CD8-positive, alpha-beta memory T cell (primary cell): ENCODE measurements around the gene DPH3. TPM values are rescaled to one million over a fixed set of nuclear protein-coding genes. Genes with fewer than 3 reads are reported as not detected.
A peak's percentile ranks its signal among the peaks of the same experiment; 100 is the strongest.

Experiments used
- CTCF ChIA-PET: fragments of 350-600 bp; sonication (Branson Sonifier 250); formaldehyde crosslinking; loops from one replicate; lab custom pipeline; 2021; ENCODE audit warnings: antibody characterized with exemption; lab: Charles Lee
- POLR2A ChIA-PET: fragments of 350-600 bp; sonication (Branson Sonifier 250); formaldehyde crosslinking; loops from one replicate; lab custom pipeline; 2021; ENCODE audit warnings: antibody characterized with exemption; lab: Charles Lee
- DNase-seq, 5 donors: peaks; one replicate each; pipeline versions ENCODE4 v3.0.0 to v3.0.0-alpha.2; 2020 to 2022; ENCODE audit warnings: mixed read lengths in 1 of 5
- H3K27ac ChIP-seq: one replicate; pipeline ENCODE4 v1.7.0; 2013; ENCODE audit warnings: low read depth, mild to moderate bottlenecking, low read length, moderate library complexity
- H3K27me3 ChIP-seq: 2 replicates; pipeline ENCODE4 v1.7.0; 2013; ENCODE audit warnings: low read length, mild to moderate bottlenecking; ENCODE audit not compliant: insufficient read depth, poor library complexity, severe bottlenecking
- H3K36me3 ChIP-seq: 2 replicates; pipeline ENCODE4 v1.7.0; 2013; ENCODE audit warnings: mild to moderate bottlenecking, low read length, moderate library complexity; ENCODE audit not compliant: insufficient read depth
- H3K4me1 ChIP-seq: 2 replicates; pipeline ENCODE4 v1.7.0; 2013; ENCODE audit warnings: mild to moderate bottlenecking, low read length, moderate library complexity; ENCODE audit not compliant: insufficient read depth
- H3K4me3 ChIP-seq: 2 replicates; pipeline ENCODE4 v1.7.0; 2013; ENCODE audit warnings: mild to moderate bottlenecking, low read length
- H3K9me3 ChIP-seq: 2 replicates; pipeline ENCODE4 v1.7.0; 2013; ENCODE audit warnings: mild to moderate bottlenecking, low read length
- H3K27ac Mint-ChIP-seq, 8 donors: one replicate each; pipeline ENCODE4 v1.8.0; 2020 to 2021; ENCODE audit warnings: mixed read lengths in 8 of 8, mild to moderate bottlenecking in 6 of 8, inconsistent platforms in 3 of 8, moderate library complexity in 3 of 8
- H3K27me3 Mint-ChIP-seq, 2 donors: one replicate each; pipeline ENCODE4 v1.8.0; 2020 to 2021; ENCODE audit warnings: mixed read lengths in 2 of 2, mild to moderate bottlenecking in 1 of 2, moderate library complexity in 1 of 2
- H3K36me3 Mint-ChIP-seq, 3 donors: one replicate each; pipeline ENCODE4 v1.8.0; 2020 to 2021; ENCODE audit warnings: mixed read lengths in 3 of 3, inconsistent platforms in 1 of 3, mild to moderate bottlenecking in 1 of 3
- H3K4me1 Mint-ChIP-seq, 3 donors: one replicate each; pipeline ENCODE4 v1.8.0; 2020 to 2021; ENCODE audit warnings: mixed read lengths in 3 of 3, inconsistent platforms in 1 of 3, mild to moderate bottlenecking in 1 of 3
- H3K4me3 Mint-ChIP-seq, 7 donors: one replicate each; pipeline ENCODE4 v1.8.0; 2020 to 2021; ENCODE audit warnings: mixed read lengths in 7 of 7, mild to moderate bottlenecking in 6 of 7, moderate library complexity in 4 of 7, inconsistent platforms in 2 of 7
- H3K9me3 Mint-ChIP-seq, 5 donors: one replicate each; pipeline ENCODE4 v1.8.0; 2020 to 2022; ENCODE audit warnings: mixed read lengths in 5 of 5, mild to moderate bottlenecking in 3 of 5, moderate library complexity in 2 of 5, inconsistent platforms in 1 of 5
- polyA plus RNA-seq: library from polyadenylated mRNA; unstranded; fragments of 300-500 nt; fragmentation: Illumina TruSeq; gene quantifications from one replicate; pipeline ENCODE4 v1.2.3, GENCODE V29; 2021
- total RNA-seq, 2 experiments: library from RNA; stranded (reverse); gene quantifications; one replicate each; pipeline ENCODE4 v1.2.3, GENCODE V29; 2021

The DPH3 gene
- total and polyA plus RNA-seq, 3 experiments from 2014 or later: 29.9 to 32.8 (median 31.7) TPM

GRCh38 chr3:16307832-16308531 is 43.2 kb upstream of the DPH3 start:
- Mint-ChIP-seq H3K4me3 (peak overlapping the region in 6 of 7 donors; percentile 13 to 74 (median 44)), H3K9me3 (no peaks in the 10 kb centered on the region), H3K36me3 (peaks cover 33 to 74% (median 41%) of the 10 kb centered on the region in 3 donors), H3K27me3 (peaks cover 0 to 3% of the 10 kb centered on the region in 2 donors), H3K27ac (peak overlapping the region; percentile 56 to 94 (median 78)), H3K4me1 (peaks cover 82 to 94% (median 94%) of the 10 kb centered on the region in 3 donors)
- Histone ChIP-seq H3K27me3 (no peaks in the 10 kb centered on the region), H3K27ac (no peak overlapping the region), H3K4me3 (no peak overlapping the region), H3K36me3 (peaks cover 34% of the 10 kb centered on the region), H3K9me3 (no peaks in the 10 kb centered on the region), H3K4me1 (peaks cover 95% of the 10 kb centered on the region)
- POLR2A ChIA-PET: interaction anchor here (0.6 kb wide), 1 partner anchor 1094 kb away, joined by 4 read pairs; no protein-coding TSS in a partner anchor
- no peak for DNase-seq
- CTCF ChIA-PET: interaction anchor here (1.0 to 2.7 kb wide), 5 partner anchors 10 to 39 kb away, joined by 4 to 15 read pairs (median 5); no protein-coding TSS in a partner anchor

DNA sequence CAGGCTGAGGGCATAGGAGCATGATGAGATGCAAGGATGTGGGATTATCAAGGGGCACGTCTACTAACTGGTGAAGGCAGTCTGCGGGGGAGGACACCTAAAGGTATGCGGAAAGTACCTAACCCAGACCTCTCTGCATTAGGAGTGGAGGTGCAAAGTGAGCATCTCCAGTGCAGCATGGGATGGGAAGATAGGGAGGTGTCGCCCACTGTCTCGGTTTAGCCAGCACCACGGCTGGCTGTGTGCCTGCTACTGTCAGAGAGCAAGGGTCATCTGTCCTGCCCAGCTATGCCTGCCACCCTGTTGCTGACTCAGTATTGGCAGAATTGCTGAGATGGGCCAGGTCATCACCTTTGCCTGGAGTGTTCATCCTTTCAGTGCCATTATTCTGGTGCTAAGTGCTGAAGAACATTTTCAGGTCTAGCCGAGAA is 40.4 kb upstream of the DPH3 start:
- no peak overlapping the region for H3K27ac ChIP-seq
- ChIA-PET CTCF (interaction anchor here (1.4 to 6.8 kb wide), 6 partner anchors 9 to 245 kb away, joined by 3 to 77 read pairs (median 26); no protein-coding TSS in a partner anchor), POLR2A (interaction anchor here (0.8 to 1.6 kb wide), 3 partner anchors 9 to 178 kb away, joined by 3 read pairs; no protein-coding TSS in a partner anchor)
- peaks cover 96% of the 10 kb centered on the region for H3K4me1 ChIP-seq
- H3K27me3 ChIP-seq: no peaks in the 10 kb centered on the region
- H3K4me3 ChIP-seq: peak overlapping the region; percentile 24
- Mint-ChIP-seq H3K36me3 (peaks cover 29 to 74% (median 46%) of the 10 kb centered on the region in 3 donors), H3K27me3 (peaks cover 0 to 1% of the 10 kb centered on the region in 2 donors), H3K9me3 (no peaks in the 10 kb centered on the region), H3K4me3 (peak overlapping the region; percentile 26 to 86 (median 63)), H3K27ac (peak overlapping the region; percentile 85 to 96 (median 92)), H3K4me1 (peaks cover 91 to 99% (median 98%) of the 10 kb centered on the region in 3 donors)
- H3K36me3 ChIP-seq: peaks cover 39% of the 10 kb centered on the region
- H3K9me3 ChIP-seq: no peaks in the 10 kb centered on the region
- DNase-seq: peak; percentile 16 to 72 (median 52)

DNA sequence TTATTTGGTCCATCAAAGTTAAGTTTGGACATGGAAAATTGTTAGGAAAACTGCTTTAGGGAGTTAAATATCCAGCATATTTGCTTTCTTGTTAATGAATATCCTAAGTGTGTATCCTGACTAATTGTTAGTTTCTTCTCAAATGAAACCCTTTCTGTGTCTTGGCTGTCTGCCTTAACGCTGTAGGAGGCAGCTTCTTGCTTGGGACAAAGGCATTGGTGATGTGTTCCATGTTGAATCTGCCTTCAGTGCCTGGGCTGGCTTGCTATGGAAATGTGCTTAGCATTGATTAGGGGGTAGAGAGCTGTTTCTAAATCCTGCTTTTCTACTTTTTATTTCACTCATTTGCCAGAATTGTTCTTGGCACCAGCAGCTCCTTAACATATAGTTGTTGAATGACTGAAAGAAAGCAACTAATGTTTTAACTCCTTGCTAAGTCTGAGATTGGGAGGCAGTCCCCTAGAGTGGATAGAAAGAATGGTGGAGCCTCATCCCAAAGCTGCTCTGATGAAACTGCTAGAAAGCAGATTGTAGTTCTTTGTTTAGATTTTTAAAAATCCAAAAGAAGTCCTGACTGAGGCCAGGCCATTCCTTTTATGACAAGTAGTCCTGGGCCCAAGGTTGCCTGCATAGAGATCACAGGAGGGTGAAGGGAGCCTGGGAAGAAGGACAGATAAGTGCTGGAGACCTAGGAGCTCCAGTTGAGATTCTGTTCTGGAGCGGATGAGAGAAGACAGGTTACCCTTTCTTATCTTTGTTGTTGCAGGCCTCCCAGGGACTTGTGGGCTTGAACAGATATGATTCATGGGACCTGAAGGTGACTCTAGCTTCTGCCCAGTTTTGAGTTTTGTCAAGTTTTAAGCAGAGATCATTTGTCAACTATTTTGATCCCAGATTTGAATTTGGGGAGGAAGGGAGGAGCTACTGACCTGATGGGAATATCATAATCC is 39.6 kb upstream of the DPH3 start:
- Mint-ChIP-seq H3K4me1 (peaks cover 91 to 99% (median 98%) of the 10 kb centered on the region in 3 donors), H3K9me3 (no peaks in the 10 kb centered on the region), H3K36me3 (peaks cover 25 to 71% (median 41%) of the 10 kb centered on the region in 3 donors), H3K27me3 (peaks cover 0 to 1% of the 10 kb centered on the region in 2 donors), H3K4me3 (peak overlapping the region; percentile 26 to 86 (median 63)), H3K27ac (peak overlapping the region; percentile 85 to 96 (median 92))
- H3K27me3 ChIP-seq: no peaks in the 10 kb centered on the region
- DNase-seq: no peak
- peaks cover 39% of the 10 kb centered on the region for H3K36me3 ChIP-seq
- POLR2A ChIA-PET: interaction anchor here (0.8 to 1.6 kb wide), 8 partner anchors 10 to 191 kb away, joined by 3 to 5 read pairs (median 3); no protein-coding TSS in a partner anchor
- peak overlapping the region; percentile 24 for H3K4me3 ChIP-seq
- no peak overlapping the region for H3K27ac ChIP-seq
- CTCF ChIA-PET: interaction anchor here (0.9 to 6.8 kb wide), 9 partner anchors 9 to 246 kb away, joined by 3 to 77 read pairs (median 4); no protein-coding TSS in a partner anchor
- H3K4me1 ChIP-seq: peaks cover 96% of the 10 kb centered on the region
- no peaks in the 10 kb centered on the region for H3K9me3 ChIP-seq

DNA sequence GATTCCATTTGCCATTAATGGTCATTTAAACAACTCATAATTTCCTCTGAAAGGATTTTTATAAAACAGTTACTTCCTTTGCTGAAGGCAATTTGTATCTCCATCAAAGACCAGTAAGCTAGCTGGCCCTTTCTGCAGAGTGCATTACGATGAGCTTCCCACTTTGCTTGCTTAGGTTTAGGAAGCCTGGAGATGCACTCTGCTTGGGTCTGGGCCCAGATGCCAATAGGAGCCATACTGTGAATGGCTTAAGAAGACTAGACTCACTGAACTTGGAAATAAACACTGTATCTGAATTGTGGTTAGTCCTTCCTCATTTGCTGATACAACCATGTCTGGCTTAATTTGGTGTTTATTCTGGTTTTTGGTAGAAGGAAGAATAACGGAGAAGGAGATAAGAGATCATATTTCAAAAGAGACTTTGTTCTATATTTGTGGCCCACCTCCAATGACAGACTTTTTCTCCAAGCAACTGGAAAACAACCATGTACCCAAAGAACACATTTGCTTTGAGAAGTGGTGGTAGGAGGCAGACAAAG is 38.4 kb upstream of the DPH3 start:
- ChIA-PET CTCF (interaction anchor here (1.2 to 6.8 kb wide), 5 partner anchors 11 to 36 kb away, joined by 3 to 77 read pairs (median 48); no protein-coding TSS in a partner anchor), POLR2A (interaction anchor here (0.6 to 1.6 kb wide), 4 partner anchors 10 to 16 kb away, joined by 3 to 4 read pairs (median 3); no protein-coding TSS in a partner anchor)
- H3K4me3 Mint-ChIP-seq: peak overlapping the region in 6 of 7 donors; percentile 41 to 93 (median 86)
- peaks cover 98% of the 10 kb centered on the region for H3K4me1 ChIP-seq
- no peaks in the 10 kb centered on the region for H3K27me3 ChIP-seq
- no peak overlapping the region for H3K27ac ChIP-seq
- peaks cover 27 to 77% (median 48%) of the 10 kb centered on the region in 3 donors for H3K36me3 Mint-ChIP-seq
- no peaks in the 10 kb centered on the region for H3K9me3 ChIP-seq
- peak in 1 of 5 donors; percentile 23 for DNase-seq
- H3K4me1 Mint-ChIP-seq: peaks cover 95 to 99% (median 98%) of the 10 kb centered on the region in 3 donors
- peak overlapping the region; percentile 4 for H3K4me3 ChIP-seq
- no peaks in the 10 kb centered on the region for H3K9me3 Mint-ChIP-seq
- H3K36me3 ChIP-seq: peaks cover 35% of the 10 kb centered on the region
- H3K27me3 Mint-ChIP-seq: peaks cover 0 to 1% of the 10 kb centered on the region in 2 donors
- peak overlapping the region; percentile 55 to 98 (median 91) for H3K27ac Mint-ChIP-seq

GRCh38 chr3:16302082-16302631 is 37.4 kb upstream of the DPH3 start:
- ChIA-PET POLR2A (interaction anchor here (0.5 to 2.6 kb wide), 5 partner anchors 10 to 239 kb away, joined by 5 to 17 read pairs (median 12); no protein-coding TSS in a partner anchor), CTCF (interaction anchor here (6.1 to 6.8 kb wide), 3 partner anchors 12 to 18 kb away, joined by 48 to 77 read pairs (median 57); no protein-coding TSS in a partner anchor)
- peaks cover 99% of the 10 kb centered on the region for H3K4me1 ChIP-seq
- no peak for DNase-seq
- peak overlapping the region; percentile 84 to 93 (median 88) for H3K4me3 Mint-ChIP-seq
- no peaks in the 10 kb centered on the region for H3K9me3 ChIP-seq
- no peak overlapping the region for H3K27ac ChIP-seq
- no peaks in the 10 kb centered on the region for H3K27me3 ChIP-seq
- H3K9me3 Mint-ChIP-seq: peaks cover 0 to 2% (median 0%) of the 10 kb centered on the region in 5 donors
- peaks cover 93 to 99% (median 98%) of the 10 kb centered on the region in 3 donors for H3K4me1 Mint-ChIP-seq
- peak overlapping the region; percentile 40 for H3K4me3 ChIP-seq
- H3K36me3 ChIP-seq: peaks cover 35% of the 10 kb centered on the region
- peaks cover 28 to 78% (median 46%) of the 10 kb centered on the region in 3 donors for H3K36me3 Mint-ChIP-seq
- H3K27ac Mint-ChIP-seq: peak overlapping the region; percentile 86 to 98 (median 95)
- no peaks in the 10 kb centered on the region for H3K27me3 Mint-ChIP-seq

GRCh38 chr3:16301507-16301906 is 36.8 kb upstream of the DPH3 start:
- DNase-seq: no peak
- Histone ChIP-seq H3K9me3 (no peaks in the 10 kb centered on the region), H3K27me3 (no peaks in the 10 kb centered on the region), H3K27ac (peak overlapping the region; percentile 34), H3K36me3 (peaks cover 35% of the 10 kb centered on the region), H3K4me1 (peaks cover 99% of the 10 kb centered on the region), H3K4me3 (peak overlapping the region; percentile 40)
- Mint-ChIP-seq H3K4me1 (peaks cover 91 to 99% (median 98%) of the 10 kb centered on the region in 3 donors), H3K36me3 (peaks cover 32 to 78% (median 46%) of the 10 kb centered on the region in 3 donors), H3K9me3 (peaks cover 0 to 3% (median 0%) of the 10 kb centered on the region in 5 donors), H3K27ac (peak overlapping the region; percentile 86 to 98 (median 95)), H3K4me3 (peak overlapping the region; percentile 84 to 93 (median 88)), H3K27me3 (no peaks in the 10 kb centered on the region)
- ChIA-PET CTCF (interaction anchor here (1.7 to 6.8 kb wide), 5 partner anchors 11 to 34 kb away, joined by 5 to 77 read pairs (median 48); no protein-coding TSS in a partner anchor), POLR2A (interaction anchor here (0.6 to 2.6 kb wide), 12 partner anchors 10 to 1441 kb away, joined by 3 to 17 read pairs (median 7); partner anchors contain the start of genes DPH3, OXNAD1 and TBC1D5)
